Urinary bladder (tissue), 4 donors: Measurements from ENCODE around the gene COX7A2L. TPM values are rescaled to one million over a fixed set of nuclear protein-coding genes. Genes with fewer than 3 reads are reported as not detected.
"Not testable (repeated sequence)": the region's sequence is repeated elsewhere in the genome, so short reads cannot be mapped to it uniquely, and the experiment has no call there.

Experiments used
- DNase-seq: peaks from one replicate; pipeline ENCODE4 v3.0.0-alpha.2; 2015; ENCODE audit errors: extremely low spot score
- H3K27ac ChIP-seq: one replicate; pipeline ENCODE4 v1.5.1; 2013; ENCODE audit warnings: low read depth, mild to moderate bottlenecking, moderate library complexity
- H3K36me3 ChIP-seq: one replicate; pipeline ENCODE4 v1.6.1; 2013; ENCODE audit warnings: mild to moderate bottlenecking, moderate library complexity; ENCODE audit not compliant: insufficient read depth
- H3K4me1 ChIP-seq: one replicate; pipeline ENCODE4 v1.6.1; 2013; ENCODE audit warnings: mild to moderate bottlenecking, moderate library complexity; ENCODE audit not compliant: insufficient read depth
- H3K4me3 ChIP-seq: one replicate; pipeline ENCODE4 v1.5.1; 2013; ENCODE audit warnings: low read depth, low read length
- WGBS: extraction: QIAGEN DNeasy Blood & Tissue Kit; methylation state at CpG from one replicate; pipeline ENCODE4 v1.1.7; 2013; 5-methylcytosine and 5-hydroxymethylcytosine counted together
- polyA plus RNA-seq: library from polyadenylated mRNA; stranded (reverse); fragments of 200-250 nt; gene quantifications from one replicate; pipeline ENCODE4 v1.2.3, GENCODE V29; 2013
- total RNA-seq: library from RNA; depleted of rRNA; stranded (reverse); fragments of >200 nt; gene quantifications from one replicate; pipeline ENCODE4 v1.2.3, GENCODE V29; 2014
- donor health status: healthy with polysubstance abuse.
- donor health status: healthy.

Gene COX7A2L
- total and polyA plus RNA-seq, 2 donors: 103 to 114 TPM

DNA sequence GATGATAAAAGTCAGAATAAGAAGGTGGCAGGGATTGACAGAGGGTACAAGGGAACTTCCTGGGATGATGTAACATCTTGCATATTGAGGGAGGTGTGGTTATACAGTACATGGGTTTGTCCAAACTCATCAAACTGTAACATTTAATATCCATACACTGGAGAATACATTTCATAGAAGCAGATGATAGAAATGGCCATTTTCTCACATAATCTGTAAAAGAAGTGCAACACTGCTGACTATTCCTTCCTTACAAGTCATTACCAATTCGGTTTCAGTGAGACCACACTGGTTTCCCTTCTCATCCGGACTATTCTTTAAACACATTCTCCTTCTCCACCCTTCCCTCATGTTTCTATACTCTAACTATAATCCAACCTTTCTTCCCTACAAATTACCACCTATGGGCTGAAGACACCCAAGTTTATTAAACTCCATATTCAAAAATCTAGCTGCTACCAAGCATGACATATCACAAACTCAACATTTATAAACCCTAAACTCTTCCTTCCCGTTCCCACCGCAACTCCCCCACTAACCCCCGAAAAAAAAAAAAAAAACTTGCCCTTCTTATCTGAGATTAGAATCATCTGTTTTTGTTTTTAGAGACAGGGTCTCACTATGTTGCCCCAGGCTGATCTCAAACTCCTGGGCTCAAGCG lies 1.6 kb downstream of the COX7A2L start:
- Histone ChIP-seq H3K36me3 (no peaks in the 10 kb centered on the region), H3K27ac (peak overlapping the region; percentile 16), H3K4me1 (no peaks in the 10 kb centered on the region), H3K4me3 (peak overlapping the region; percentile 89)
- WGBS: 46% methylated on average over 6 of the region's 6 CpGs
- DNase-seq: no peak

DNA sequence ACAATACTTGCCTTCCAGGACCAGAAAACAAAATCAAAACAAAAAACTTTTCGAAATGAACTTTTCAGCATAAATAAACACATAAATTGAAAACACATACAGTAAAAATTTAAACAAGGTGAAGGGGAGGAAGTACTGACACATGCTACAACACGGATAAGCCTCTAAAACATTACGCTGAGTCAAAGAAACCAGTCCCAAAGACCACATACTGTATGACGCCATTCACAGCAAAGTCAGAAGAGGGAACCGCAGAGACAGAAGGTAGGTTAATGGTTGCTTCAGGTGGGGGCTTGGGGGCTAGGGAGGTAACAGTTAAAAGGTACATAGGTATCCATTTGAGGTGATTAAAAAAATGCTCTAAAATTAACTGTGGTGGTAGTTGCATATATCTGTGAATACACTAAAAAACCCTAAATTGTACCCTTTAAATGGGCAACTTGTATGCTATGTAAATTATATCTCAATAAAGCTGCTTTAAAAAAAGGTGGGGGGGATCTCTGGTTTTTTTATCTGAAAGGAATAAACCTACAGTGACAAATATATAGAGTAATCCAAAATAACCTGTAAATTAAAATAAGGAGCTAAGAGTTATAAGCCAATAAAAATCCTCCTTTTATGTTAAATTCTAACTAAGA lies 7.1 kb downstream of the COX7A2L start:
- Histone ChIP-seq H3K4me1 (peaks cover 1% of the 10 kb centered on the region), H3K36me3 (no peaks in the 10 kb centered on the region), H3K4me3 (no peak overlapping the region), H3K27ac (no peak overlapping the region)
- no peak for DNase-seq
- 82% methylated on average over 5 of the region's 5 CpGs for WGBS

DNA sequence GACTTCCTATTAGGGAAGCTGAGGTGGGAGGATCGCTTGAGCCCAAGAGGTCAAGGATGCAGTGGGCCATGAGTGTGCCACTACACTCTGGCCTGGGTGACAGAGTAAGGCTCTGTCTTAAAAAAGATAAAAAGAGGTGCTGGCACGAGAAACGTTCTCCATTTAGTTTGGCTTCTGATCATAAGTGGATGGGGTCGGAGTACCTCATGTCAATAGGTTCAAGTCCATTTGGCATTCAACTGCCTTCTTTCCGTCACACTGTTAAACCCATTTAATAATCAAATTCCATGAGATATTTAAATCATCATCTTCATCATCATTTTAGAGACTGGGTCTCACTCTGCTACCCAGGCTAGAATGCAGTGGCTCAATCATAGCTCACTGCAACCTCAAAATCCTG lies 9.2 kb downstream of the COX7A2L start:
- H3K27ac ChIP-seq: no peak overlapping the region
- H3K4me1 ChIP-seq: peaks cover 1% of the 10 kb centered on the region
- no peak for DNase-seq
- 92% methylated on average over 5 of the region's 5 CpGs for WGBS
- no peaks in the 10 kb centered on the region for H3K36me3 ChIP-seq
- no peak overlapping the region for H3K4me3 ChIP-seq

DNA sequence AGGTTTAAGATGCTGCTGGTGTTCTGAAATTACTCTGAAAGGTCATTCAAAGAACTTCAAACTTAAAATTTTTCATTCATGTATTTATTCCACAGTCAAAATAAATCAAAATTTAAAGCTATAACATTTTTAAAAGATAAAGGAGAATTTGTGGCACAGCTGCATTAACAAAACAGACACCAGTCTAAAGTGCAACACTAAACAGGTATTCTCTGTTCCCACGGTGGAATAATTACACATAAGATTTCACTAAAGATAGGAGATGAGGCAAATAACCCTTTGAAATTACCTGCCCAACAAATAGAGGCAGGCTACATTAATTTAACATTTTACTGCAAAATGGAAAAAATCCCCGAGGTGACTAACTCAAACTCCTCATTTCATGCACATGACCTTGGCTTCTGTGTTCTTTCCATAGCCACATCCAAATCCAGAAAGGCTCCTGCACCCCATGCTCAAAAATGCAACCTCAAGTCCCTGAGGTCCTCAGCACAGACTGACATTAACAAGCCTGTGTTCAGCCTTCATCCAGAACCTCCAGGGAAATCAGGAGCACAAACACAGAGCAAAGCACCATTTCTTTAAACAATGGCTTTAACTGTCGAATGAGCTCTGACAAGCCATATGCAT lies 10.5 kb downstream of the COX7A2L start:
- WGBS: 70% methylated on average over 3 of the region's 3 CpGs
- no peak overlapping the region for H3K4me3 ChIP-seq
- no peak for DNase-seq
- no peaks in the 10 kb centered on the region for H3K36me3 ChIP-seq
- H3K27ac ChIP-seq: no peak overlapping the region
- peaks cover 1% of the 10 kb centered on the region for H3K4me1 ChIP-seq

DNA sequence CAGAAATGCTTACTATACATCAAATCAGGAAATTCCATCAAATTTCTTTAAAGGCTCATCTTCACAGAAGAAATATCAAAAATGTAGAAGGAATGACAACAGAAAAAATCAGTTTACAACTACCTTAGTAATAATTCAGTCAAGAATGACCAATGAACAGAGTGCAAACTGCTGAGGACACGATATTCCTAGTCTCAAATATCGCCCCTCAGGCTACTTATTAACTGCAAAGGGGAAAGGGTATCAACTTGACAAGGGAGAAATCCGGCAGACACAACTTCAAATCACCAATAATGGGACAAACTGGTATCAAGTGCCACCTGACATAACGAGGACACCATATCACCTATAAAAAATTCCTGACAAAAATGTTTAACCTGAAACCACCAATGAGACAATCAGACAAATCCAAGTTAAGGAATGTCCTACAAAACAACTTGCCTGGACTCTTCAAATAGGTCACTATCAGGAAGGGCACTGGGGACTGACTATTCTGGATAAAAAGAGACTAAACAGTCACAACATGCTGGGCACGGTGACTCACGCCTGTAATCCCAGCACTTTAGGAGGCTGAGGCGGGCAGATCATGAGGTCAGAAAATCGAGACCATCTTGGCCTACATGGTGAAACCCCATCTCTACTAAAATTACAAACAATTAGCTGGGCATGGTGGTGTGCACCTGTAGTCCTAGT lies 12.8 kb downstream of the COX7A2L start:
- Histone ChIP-seq H3K4me1 (no peaks in the 10 kb centered on the region), H3K27ac (no peak overlapping the region), H3K36me3 (no peaks in the 10 kb centered on the region), H3K4me3 (no peak overlapping the region)
- no peak for DNase-seq
- 96% methylated on average over 8 of the region's 8 CpGs for WGBS

DNA sequence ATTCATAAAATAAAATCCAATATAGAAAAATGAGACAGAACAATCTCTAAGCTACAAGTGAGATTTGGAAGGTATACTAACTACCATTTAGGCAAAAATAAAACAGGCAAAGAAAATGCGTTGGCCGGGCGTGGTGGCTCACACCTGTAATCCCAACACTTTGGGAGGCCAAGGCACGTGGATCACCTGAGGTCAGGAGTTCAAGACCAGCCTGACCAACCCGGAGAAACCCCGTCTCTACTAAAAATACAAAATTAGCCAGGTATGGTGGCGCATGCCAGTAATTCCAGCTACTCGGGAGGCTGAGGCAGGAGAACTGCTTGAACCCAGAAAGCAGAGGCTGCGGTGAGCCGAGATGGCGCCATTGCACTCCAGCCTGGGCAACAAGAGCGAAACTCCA lies 13.5 kb downstream of the COX7A2L start:
- 97% methylated on average over 12 of the region's 12 CpGs for WGBS
- H3K4me1 ChIP-seq, DNase-seq, H3K4me3 ChIP-seq, H3K36me3 ChIP-seq, H3K27ac ChIP-seq: not testable (repeated sequence)

DNA sequence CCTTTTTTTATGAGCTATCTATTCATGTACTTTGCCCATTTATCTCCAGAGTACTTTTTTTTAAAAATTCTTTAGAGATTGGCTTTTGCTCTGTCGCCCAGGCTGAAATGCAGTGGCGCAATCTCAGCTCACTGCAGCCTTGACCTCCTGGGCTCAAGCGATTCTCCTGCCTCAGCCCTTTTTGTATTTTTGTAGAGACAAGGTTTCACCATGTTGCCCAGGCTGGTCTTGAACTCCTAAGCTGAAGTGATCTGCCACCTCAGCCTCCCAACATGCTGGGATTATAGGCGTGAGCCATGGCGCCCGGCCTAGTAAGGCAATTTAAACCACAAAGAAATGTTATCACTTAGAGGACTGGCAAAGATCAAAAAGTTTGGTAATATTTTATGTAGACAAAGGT lies 14.2 kb downstream of the COX7A2L start:
- H3K4me3 ChIP-seq, DNase-seq, H3K27ac ChIP-seq, H3K36me3 ChIP-seq, H3K4me1 ChIP-seq: not testable (repeated sequence)
- 96% methylated on average over 6 of the region's 6 CpGs for WGBS

DNA sequence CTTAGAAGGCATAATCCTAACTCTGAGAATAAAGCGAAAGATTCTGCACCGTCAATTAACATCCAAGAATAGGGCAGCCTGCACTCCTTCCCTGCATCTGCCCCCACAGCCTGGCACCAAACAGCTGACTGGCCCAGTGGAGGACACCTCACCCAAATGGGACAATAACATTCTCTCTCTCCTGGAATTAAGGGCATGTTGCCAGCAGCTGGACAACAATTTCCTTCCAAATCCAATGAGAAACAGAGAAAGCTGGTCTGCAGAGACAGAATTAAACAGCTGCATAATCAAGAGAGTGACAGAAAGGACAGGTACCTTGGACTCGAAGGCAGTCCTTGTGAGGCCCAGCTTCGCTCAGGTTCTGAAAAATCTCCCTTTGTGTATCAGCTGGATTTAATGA lies 15.0 kb downstream of the COX7A2L start:
- no peak for DNase-seq
- 93% methylated on average over 4 of the region's 4 CpGs for WGBS
- Histone ChIP-seq H3K4me3 (no peak overlapping the region), H3K4me1 (no peaks in the 10 kb centered on the region), H3K27ac (no peak overlapping the region), H3K36me3 (no peaks in the 10 kb centered on the region)

GRCh38 chr2:42342795-42343241 lies 18.2 kb downstream of the COX7A2L start:
- no peak overlapping the region for H3K4me3 ChIP-seq
- whole genome bisulfite sequencing: 79% methylated on average over 11 of the region's 11 CpGs
- DNase-seq: no peak
- no peak overlapping the region for H3K27ac ChIP-seq
- H3K4me1 ChIP-seq: no peaks in the 10 kb centered on the region
- no peaks in the 10 kb centered on the region for H3K36me3 ChIP-seq

- no peak overlapping the region for H3K4me3 ChIP-seq
- no peaks in the 10 kb centered on the region for H3K36me3 ChIP-seq
- H3K4me1 ChIP-seq: no peaks in the 10 kb centered on the region
- DNase-seq: no peak
- peak overlapping the region; percentile 65 for H3K27ac ChIP-seq
- WGBS: 71% methylated on average over 8 of the region's 8 CpGs
Observed at GRCh38 chr2:42342061-42342794, 18.8 kb downstream of the COX7A2L start.

GRCh38 chr2:42340938-42341636 lies 19.9 kb downstream of the COX7A2L start:
- H3K4me1 ChIP-seq: no peaks in the 10 kb centered on the region
- DNase-seq: no peak
- no peak overlapping the region for H3K4me3 ChIP-seq
- no peaks in the 10 kb centered on the region for H3K36me3 ChIP-seq
- 92% methylated on average over 10 of the region's 10 CpGs for WGBS
- H3K27ac ChIP-seq: no peak overlapping the region

DNA sequence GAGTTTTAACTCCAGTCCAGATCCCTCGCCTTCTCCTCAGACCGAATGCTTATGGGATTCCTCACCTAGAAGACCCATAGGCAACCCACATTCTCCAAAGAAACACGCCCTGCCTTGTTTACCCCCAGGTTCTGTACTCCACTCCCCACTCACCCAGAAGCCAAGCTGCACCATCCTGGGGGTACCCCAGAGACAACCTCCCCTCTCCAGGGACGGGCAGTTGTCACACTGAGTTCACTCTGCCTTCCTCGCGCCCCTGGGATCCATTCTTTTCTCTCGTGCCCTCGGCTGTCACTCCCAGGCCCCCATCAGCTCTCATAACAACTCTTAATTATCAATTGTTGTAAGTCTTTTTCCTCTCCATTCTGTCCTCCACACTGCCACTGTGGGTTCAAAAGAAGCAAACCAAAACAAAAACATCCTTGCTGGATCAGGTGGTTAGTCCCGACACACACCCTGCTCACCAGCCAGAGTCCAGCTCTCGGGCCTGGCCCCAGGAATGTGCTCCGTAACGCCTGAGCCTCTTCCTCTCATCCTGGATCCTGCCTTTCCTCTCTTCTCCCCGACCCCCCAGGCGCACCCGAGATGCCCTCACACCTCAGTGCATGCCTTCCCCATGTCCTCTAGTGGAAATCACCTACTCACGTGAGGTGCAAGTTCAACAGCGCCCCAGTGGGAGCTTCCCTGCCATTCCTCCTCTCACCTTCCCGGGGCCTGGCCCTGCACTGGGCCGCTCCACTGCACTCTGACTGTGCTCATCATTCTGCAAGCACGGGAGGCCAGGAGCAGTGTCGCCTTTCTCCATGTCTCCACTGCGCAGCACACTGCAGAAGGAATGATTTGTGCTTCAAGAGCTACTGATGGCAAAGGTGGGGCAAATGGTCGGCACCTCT lies 20.7 kb downstream of the COX7A2L start:
- no peaks in the 10 kb centered on the region for H3K36me3 ChIP-seq
- H3K27ac ChIP-seq: no peak overlapping the region
- H3K4me3 ChIP-seq: no peak overlapping the region
- WGBS: 93% methylated on average over 23 of the region's 23 CpGs
- H3K4me1 ChIP-seq: no peaks in the 10 kb centered on the region
- DNase-seq: no peak
